Dedifferentiated amniotic fluid mesenchymal stem cell (primary cell): ENCODE results near the gene ATP10B.

Experiments
- DNase-seq: peaks from one replicate; pipeline ENCODE4 v3.0.0-alpha.2; 2016; ENCODE audit errors: extremely low spot score

Gene ATP10B

GRCh38 chr5:160555581-160555970, 296.4 kb downstream of the ATP10B start:
- no peak for DNase-seq

- no peak for DNase-seq
Measured at GRCh38 chr5:160550075-160550474, 301.9 kb downstream of the ATP10B start.

DNA sequence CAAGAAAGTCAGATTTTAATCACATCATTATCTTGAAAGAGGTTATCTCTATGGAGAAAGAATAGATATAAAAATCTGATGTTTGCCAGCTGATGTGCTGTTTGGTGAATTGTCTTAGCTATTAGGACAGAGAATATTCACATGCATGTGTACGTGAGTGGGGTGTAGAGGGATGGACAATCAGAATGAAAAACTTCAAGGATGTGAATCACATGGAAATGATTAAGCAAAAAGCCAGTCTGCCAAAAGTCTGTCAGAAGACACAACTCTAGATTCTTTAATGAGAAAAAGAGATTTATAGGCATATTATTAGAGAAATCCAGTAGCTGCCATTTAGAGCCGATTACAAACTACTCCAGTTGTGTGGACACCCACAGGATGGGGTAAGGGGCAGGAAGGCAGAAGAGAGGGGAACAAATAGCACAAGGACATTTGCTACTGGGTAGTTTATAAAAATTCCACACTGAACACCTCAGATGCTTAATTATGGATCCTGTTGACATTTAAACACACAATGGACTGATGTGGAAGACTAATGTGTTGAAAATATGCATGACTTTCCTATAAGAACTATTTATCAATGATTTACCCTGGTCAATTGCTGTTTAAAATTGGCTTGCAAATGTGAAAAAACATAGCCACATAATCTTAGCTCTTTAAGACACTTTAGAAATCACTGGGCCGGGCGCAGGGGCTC, 302.9 kb downstream of the ATP10B start:
- DNase-seq: no peak

- DNase-seq: no peak
Measured at GRCh38 chr5:160547872-160548271, 304.1 kb downstream of the ATP10B start.

- no peak for DNase-seq
Measured at GRCh38 chr5:160547061-160547460, 304.9 kb downstream of the ATP10B start.

DNA sequence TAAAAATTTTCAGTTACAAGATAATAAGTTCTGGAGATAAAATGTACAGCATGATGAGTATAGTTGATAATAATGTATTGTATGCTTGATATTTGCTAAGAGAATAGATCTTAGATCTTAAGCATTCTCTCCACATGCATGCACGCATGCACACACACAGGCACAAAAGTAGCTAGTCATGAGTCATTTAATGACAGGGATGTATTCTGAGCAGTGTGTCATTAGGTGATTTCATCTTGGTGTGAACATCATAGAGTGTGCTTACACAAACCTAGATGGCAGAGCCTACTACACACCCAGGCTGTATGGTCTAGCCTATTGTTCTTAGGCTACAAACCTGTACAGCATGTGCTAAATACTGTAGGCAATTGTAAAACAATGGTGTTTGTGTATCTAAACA, 306.2 kb downstream of the ATP10B start:
- DNase-seq: no peak

DNA sequence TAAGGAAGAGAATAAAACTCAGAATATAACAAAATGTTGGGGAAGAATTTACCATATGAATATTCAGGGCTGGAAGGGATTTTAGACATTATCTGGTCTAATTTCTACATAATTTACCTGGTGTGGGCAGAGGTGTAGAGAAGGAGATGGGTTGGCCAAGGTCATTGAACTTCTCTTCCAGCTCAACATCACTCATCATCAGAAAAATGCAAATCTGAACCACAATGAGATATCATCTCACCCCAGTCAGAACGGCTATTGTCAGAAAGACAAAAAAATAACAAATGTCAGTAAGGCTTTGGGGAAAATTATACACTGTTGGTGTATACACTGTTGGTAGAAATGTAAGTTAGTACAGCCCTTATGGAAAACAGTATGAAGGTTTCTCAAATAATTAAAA, 308.6 kb downstream of the ATP10B start:
- no peak for DNase-seq

- no peak for DNase-seq
Measured at GRCh38 chr5:160542840-160543239, 309.2 kb downstream of the ATP10B start.

DNA sequence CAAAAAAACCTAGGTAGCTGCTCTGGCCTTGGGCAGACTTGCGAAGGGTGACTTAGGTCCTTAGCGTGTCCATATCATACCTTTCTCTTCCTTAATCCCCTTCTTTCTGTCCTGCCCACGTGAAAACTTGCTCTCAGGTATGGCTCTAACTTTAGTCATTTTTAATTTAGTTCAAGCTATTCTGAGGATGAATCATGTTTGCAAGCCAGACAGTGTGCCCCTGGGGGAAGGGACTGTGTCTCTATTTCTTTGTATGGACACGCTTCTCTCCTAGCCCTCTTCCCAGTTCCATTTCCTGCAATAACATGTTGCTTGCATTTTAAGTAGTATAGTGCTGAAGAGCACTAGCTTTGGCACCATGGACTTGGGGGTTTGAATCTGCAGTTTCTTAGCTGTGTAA, 309.7 kb downstream of the ATP10B start:
- no peak for DNase-seq

DNA sequence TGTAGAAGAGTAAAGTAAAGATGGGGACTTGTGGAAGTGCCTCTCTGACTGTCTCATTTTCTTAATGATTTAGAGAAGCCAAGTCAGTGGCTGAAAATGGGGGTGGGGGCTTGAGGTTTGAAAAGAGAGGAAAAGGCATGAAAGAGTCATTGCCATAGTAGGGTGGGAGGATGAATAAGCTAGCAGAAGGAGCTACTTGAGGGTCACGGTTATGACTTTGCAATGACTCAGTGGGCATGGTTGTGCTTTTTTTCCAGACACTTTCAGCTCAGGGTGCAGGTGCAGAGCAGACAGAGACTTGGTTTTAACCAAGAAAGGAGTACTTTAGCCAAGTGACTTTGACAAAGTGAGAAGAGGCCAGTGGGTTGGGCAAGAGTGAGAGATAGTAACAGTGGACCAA, 312.6 kb downstream of the ATP10B start:
- DNase-seq: no peak

- no peak for DNase-seq
Measured at GRCh38 chr5:160537940-160538339, 314.1 kb downstream of the ATP10B start.

- no peak for DNase-seq
Measured at GRCh38 chr5:160537116-160537515, 314.9 kb downstream of the ATP10B start.

DNA sequence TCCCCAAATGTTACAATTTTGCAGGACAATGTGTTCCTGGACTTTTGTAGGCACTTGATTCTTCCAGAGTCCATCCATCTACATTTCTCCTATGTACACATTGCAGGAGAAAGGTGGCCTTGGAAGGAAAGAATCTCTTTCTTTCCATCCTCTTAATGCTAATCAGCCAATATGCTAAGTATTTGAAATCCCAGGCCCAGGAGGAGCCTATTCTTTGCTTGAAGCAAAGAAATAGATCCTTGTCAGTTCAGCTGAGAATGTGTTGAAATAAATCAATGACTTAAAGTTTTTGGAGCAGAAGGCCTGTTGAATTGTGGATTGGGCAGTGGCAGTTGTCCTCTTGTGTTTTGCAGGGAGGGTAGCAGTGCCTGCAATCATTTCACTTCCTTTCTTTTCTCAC, 317.1 kb downstream of the ATP10B start:
- DNase-seq: no peak

GRCh38 chr5:160534125-160534524, 317.9 kb downstream of the ATP10B start:
- DNase-seq: no peak

DNA sequence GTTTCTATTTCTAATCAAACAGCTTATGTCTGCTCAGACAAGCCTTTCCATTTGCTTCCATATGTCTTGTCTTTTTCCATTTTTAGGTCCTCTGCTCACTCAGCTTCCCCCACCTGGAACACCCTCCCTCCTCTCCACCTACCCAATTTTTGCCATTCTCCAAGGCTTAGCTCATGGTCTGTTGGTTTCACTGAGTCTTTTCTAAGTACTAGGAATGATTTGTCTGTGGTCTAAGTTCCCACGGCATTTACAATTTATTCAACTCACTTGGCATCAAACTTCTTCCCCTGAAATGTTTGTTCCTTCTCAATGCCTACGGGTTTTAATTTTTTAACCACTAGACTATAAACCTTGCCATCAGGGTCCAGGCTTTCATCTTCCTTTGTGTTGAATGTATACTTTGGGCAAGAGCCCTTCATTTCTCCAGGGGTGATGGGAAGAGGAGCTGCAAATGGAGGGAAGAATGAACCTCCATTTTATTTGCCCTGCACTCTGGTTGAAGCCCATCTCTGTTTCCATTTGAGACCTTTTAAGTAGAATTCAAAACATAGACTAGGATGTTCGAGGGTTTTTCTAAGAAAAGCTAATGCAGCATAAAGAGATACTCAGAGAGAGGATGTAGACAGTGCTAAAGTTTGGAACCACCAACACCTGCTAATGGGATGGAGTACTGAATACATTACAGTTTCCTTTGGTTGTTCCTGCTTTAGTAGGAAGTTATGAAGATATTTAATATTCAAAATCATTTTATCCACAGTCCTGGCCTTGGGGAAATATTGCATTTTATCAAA, 326.3 kb downstream of the ATP10B start:
- DNase-seq: no peak

DNA sequence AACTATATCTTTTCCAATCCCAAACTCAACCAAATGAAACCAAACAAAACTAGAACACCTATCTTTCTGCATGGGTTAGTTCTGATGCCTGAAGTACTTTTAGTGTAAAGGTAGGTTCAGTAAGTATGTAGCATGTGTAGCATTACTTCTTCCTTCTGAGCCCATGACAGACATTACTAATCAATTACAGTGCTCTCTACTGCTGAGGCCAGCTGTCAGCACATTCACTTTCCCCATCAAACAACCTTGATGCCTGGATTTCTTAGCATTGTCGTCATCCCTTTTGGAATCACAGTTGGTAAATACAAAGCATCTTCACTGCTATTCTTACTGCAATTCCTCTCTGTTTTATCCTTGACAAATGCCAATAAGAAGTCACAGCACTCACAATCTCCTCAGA, 327.2 kb downstream of the ATP10B start:
- no peak for DNase-seq

- no peak for DNase-seq
Measured at GRCh38 chr5:160523502-160524163, 328.4 kb downstream of the ATP10B start.

DNA sequence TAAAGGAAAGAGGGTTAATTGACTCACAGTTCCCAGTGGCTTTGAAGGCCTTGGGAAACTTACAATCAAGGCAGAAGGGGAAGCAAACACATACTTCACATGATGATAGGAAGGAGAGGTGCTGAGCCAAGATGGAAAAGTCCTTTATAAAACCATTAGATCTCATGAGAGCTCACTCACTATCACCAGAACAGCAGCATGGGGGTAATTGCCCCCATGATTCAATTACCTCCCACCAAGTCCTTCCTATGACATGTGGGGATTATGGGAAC, 330.7 kb downstream of the ATP10B start:
- DNase-seq: no peak

DNA sequence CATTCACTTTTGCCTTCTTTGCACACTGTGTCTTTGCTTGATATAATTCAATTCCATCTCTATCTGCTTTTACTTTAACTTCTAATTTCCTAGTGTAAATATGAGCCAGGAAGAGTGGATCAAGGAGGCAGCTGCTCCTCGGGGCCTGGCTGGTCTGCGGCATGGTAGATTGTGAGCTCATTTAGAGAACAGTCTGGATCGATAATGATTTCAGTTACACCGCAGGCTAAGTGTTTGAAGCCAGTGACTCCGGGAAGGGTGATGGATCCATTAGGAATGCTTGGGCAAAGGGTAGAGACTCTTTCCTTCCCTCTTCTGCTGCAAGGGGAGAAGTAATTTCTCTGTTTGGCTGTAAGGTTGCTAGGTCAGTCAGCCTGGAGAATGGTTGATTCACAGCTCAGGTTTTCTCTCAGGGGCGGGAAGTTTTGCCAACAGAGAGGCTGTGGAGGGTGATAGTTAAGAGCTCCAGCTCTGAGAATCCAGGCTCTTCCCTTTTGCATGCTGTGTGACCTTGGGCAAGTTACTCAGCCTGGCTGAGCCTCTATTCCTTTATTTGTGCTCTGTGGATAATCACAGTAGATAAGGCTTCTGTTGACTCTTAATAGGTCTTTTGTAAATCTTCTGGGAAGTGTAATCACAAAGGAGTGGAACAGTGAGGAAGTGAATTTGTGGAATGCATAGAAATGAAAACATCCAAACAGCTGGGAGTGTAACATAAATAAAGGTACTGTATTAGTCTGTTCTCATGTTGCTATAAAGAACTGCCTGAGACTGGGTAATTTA, 331.2 kb downstream of the ATP10B start:
- DNase-seq: no peak

DNA sequence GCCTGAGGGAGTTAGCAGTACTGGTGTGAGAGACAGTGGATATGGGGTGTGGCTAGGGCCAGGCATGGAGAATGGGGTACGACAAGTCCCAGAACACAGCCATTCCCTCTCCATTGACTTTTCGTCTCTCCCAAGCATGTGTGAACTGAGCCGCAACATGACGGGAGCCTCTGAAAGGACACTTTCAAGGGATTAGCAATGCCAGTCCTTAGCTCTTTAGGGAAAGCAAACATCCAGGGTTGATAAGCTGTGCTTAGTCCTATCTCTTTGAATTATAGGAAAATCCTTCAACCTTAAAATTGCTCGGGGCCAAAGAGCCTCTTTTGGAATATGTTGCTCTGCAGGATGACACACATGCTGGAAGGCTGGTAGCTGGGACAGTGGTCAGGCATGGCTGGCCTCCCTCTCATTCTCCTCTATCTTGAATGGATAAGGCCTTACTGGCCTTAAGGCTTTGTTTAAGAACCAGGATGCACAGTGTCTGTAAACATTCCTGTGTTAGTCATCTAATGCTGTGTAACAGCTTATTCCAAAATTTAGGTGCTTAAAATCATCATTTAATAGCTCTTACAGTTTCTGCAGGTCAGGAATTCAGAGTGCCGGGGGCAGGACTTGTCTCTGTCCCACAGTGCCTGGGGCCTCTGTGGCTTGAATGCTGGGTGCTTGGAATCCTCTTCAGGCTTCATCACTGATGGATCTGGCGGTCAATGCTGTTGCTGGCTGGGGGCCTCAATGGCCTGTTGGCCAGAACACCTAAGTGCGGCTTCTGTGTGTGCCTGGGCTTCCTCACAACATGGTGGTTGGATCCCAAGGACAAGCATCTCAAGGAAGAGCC, 335.1 kb downstream of the ATP10B start:
- DNase-seq: no peak

- DNase-seq: no peak
Measured at GRCh38 chr5:160514866-160515265, 337.1 kb downstream of the ATP10B start.

GRCh38 chr5:160514191-160514590, 337.8 kb downstream of the ATP10B start:
- DNase-seq: no peak
